ENCODE measurements around the gene CXCL8. TPM values are rescaled to one million over a fixed set of nuclear protein-coding genes. Genes with fewer than 3 reads are reported as not detected.
"Not testable (repeated sequence)": the region's sequence is repeated elsewhere in the genome, so short reads cannot be mapped to it uniquely, and the experiment has no call there.

Gene CXCL8
- total RNA-seq (10 to 100 TPM in 2 of 7 donors, 1 to 10 TPM in 3, under 1 TPM in 2; 0.48 to 48.3 (median 2.6) TPM), polyA plus RNA-seq (1 to 10 TPM; 1.2 to 6.6 TPM)
- long read RNA-seq, donor 1, partial matches to known transcripts = 0 of 1 reads
- long read RNA-seq, donor 1, other reads (novel, unspliced or antisense) = 0 of 1 reads
- long read RNA-seq, donor 2 = 0 reads
- long read RNA-seq, donor 3, partial matches to known transcripts = 0 of 1 reads
- long read RNA-seq, donor 3, other reads (novel, unspliced or antisense) = 0 of 1 reads

- WGBS, 3 donors = 8 to 17% (median 11%) methylated on average over 7 of the region's 7 CpGs
- Histone ChIP-seq H3K27ac (no peak within 1 kb of the TSS), H3K36me3 (no peaks in the 10 kb centered on the region), H3K4me1 (ENCODE audit: insufficient read depth) (no peaks in the 10 kb centered on the region), H3K27me3 (no peaks in the 10 kb centered on the region), H3K9me3 (no peaks in the 10 kb centered on the region), H3K4me3 (no peak within 1 kb of the TSS)
- intact Hi-C loops (cut with DNase I) = no loop called here
- TF ChIP-seq EP300 (IDR thresholded peaks at IDR 0.05) = no peak
- TF ChIP-seq, protein P1, sequence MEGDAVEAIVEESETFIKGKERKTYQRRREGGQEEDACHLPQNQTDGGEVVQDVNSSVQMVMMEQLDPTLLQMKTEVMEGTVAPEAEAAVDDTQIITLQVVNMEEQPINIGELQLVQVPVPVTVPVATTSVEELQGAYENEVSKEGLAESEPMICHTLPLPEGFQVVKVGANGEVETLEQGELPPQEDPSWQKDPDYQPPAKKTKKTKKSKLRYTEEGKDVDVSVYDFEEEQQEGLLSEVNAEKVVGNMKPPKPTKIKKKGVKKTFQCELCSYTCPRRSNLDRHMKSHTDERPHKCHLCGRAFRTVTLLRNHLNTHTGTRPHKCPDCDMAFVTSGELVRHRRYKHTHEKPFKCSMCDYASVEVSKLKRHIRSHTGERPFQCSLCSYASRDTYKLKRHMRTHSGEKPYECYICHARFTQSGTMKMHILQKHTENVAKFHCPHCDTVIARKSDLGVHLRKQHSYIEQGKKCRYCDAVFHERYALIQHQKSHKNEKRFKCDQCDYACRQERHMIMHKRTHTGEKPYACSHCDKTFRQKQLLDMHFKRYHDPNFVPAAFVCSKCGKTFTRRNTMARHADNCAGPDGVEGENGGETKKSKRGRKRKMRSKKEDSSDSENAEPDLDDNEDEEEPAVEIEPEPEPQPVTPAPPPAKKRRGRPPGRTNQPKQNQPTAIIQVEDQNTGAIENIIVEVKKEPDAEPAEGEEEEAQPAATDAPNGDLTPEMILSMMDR (IDR thresholded peaks at IDR 0.05) = no peak
- TF ChIP-seq POLR2A (IDR thresholded peaks at IDR 0.05) = no peak
- peak in 4 of 5 donors; percentile 18 to 38 (median 30) for DNase-seq
These were observed at the start of gene CXCL8 for GRCh38 chr4:73740353-73740778. CXCL8 (plus strand) TSS chr4:73740569; CDS start chr4:73740659, 90 bp downstream.

DNA sequence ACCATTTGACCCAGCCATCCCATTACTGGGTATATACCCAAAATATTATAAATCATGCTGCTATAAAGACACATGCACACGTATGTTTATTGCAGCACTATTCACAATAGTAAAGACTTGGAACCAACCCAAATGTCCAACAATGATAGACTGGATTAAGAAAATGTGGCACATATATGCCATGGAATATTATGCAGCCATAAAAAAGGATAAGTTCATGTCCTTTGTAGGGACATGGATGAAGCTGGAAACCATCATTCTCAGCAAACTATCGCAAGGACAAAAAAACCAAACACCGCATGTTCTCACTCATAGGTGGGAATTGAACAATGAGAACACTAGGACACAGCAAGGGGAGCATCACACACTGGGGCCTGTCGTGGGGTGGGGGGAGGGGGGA, 49.2 kb upstream of the CXCL8 start:
- 84 to 90% (median 86%) methylated on average over 4 of the region's 4 CpGs for WGBS, 3 donors
- not testable (repeated sequence) for H3K9me3 ChIP-seq

DNA sequence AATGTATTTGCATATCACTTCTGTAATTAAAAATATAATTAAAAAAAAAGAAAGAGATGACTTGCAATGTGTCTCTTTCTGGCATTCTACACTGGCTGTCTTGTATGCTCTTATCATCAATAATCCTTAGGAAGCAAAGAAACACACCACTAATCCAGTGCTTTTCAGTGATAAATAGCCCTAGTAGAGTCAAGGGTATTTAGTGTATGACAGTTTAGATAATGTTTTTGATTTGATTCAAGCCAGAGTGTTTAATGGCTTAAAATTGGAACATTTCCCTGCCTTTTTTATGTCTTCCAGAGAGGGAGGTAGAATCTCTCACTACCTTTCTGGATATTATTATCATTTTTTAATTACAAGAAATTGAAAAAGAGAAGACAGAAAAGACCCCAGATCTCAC, 48.6 kb upstream of the CXCL8 start:
- no peak for DNase-seq
- Histone ChIP-seq H3K36me3 (no peaks in the 10 kb centered on the region), H3K27ac (no peak overlapping the region), H3K27me3 (no peaks in the 10 kb centered on the region), H3K9me3 (no peaks in the 10 kb centered on the region), H3K4me3 (no peak overlapping the region), H3K4me1 (ENCODE audit: insufficient read depth) (no peaks in the 10 kb centered on the region)
- no peak for TF ChIP-seq EP300 (IDR thresholded peaks at IDR 0.05)
- TF ChIP-seq POLR2A (IDR thresholded peaks at IDR 0.05) = no peak
- TF ChIP-seq, protein P1 (IDR thresholded peaks at IDR 0.05) = no peak
- intact Hi-C loops (cut with DNase I) = no loop called here

More for the DNA sequence above, 49.2 kb upstream of the CXCL8 start:
- H3K4me3 ChIP-seq; H3K4me1 ChIP-seq (ENCODE audit: insufficient read depth); DNase-seq; intact Hi-C loops (cut with DNase I); H3K36me3 ChIP-seq; H3K27ac ChIP-seq; H3K27me3 ChIP-seq: not testable (repeated sequence)

GRCh38 chr4:73692254-73692653, 48.1 kb upstream of the CXCL8 start:
- intact Hi-C loops (cut with DNase I) = no loop called here
- 53 to 56% (median 55%) methylated on average over 1 of the region's 1 CpG for WGBS, 3 donors

DNA sequence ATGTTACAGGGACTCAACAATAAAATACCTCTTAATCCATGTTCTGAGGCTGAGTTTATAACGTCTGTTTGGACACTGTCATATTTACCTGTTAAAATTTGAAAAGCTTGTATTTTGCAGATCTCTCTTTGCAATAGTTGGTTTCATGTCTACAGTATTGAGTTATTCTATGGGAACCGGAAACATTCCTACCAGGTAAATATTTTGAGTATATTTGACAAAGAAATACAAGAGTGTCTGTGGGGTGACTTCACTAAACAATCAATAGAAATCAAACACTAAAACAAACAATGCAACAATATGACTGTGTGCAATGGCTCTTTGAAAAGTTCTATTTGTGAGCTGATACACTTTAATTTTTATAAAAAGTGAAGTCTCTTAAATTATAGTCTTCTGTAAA, 47.7 kb upstream of the CXCL8 start:
- H3K27me3 ChIP-seq = no peaks in the 10 kb centered on the region
- no peak for DNase-seq
- H3K27ac ChIP-seq = no peak overlapping the region
- intact Hi-C loops (cut with DNase I) = no loop called here
- no peak overlapping the region for H3K4me3 ChIP-seq
- no peaks in the 10 kb centered on the region for H3K36me3 ChIP-seq
- no peaks in the 10 kb centered on the region for H3K4me1 ChIP-seq (ENCODE audit: insufficient read depth)
- H3K9me3 ChIP-seq = no peaks in the 10 kb centered on the region
- TF ChIP-seq POLR2A (IDR thresholded peaks at IDR 0.05) (no peak), EP300 (IDR thresholded peaks at IDR 0.05) (no peak)
- TF ChIP-seq, protein P1 (IDR thresholded peaks at IDR 0.05) = no peak
- WGBS, 3 donors = 83 to 88% (median 84%) methylated on average over 2 of the region's 2 CpGs

More at GRCh38 chr4:73692254-73692653, 48.1 kb upstream of the CXCL8 start:
- Histone ChIP-seq H3K9me3 (no peaks in the 10 kb centered on the region), H3K4me3 (no peak overlapping the region), H3K27ac (no peak overlapping the region), H3K4me1 (ENCODE audit: insufficient read depth) (no peaks in the 10 kb centered on the region), H3K36me3 (no peaks in the 10 kb centered on the region), H3K27me3 (no peaks in the 10 kb centered on the region)
- no peak for DNase-seq
- TF ChIP-seq POLR2A (IDR thresholded peaks at IDR 0.05) = no peak
- no peak for TF ChIP-seq EP300 (IDR thresholded peaks at IDR 0.05)
